ENCODE data around the gene FOXRED2. TPM values are rescaled to one million over a fixed set of nuclear protein-coding genes. Genes with fewer than 3 reads are reported as not detected.

Gene FOXRED2
- total RNA-seq, 2 experiments from 2014 or later = 1.8 to 2.3 TPM

GRCh38 chr22:36546932-36547331 is 40.1 kb upstream of the FOXRED2 start:
- Histone ChIP-seq H3K9me3 (ENCODE audit: control insufficient read depth in 1 of 2, insufficient read depth in 1 of 2, low read length in 2 of 2) (no peaks in the 10 kb centered on the region), H3K27me3 (ENCODE audit: control insufficient read depth in 1 of 2, insufficient read depth in 2 of 2, low read length in 2 of 2) (peaks cover 0 to 2% of the 10 kb centered on the region in 2 experiments), H3K4me3 (ENCODE audit: low read length) (no peak overlapping the region), H3K27ac (ENCODE audit: low read depth in 1 of 2, low read length in 2 of 2) (no peak overlapping the region), H3K4me1 (ENCODE audit: insufficient read depth, low read length) (peaks cover 7% of the 10 kb centered on the region), H3K36me3 (ENCODE audit: insufficient read depth, low read length) (no peaks in the 10 kb centered on the region)
- ChIA-PET CTCF (no interaction called here), POLR2A (interaction anchor here (1.5 kb wide), 1 partner anchor 18 kb away, joined by 3 read pairs; the partner anchor contains the start of gene EIF3D)
- TF ChIP-seq CTCF (IDR thresholded peaks at IDR 0.05) = no peak
- H3K4me1 Mint-ChIP-seq (ENCODE audit: low read depth) = no peaks in the 10 kb centered on the region
- ATAC-seq (ENCODE audit: poor library complexity) (no peak), DNase-seq (no peak)
- no peaks in the 10 kb centered on the region for H3K36me3 Mint-ChIP-seq (ENCODE audit: low read depth)
- H3K27me3 Mint-ChIP-seq = peaks cover 46% of the 10 kb centered on the region
- intact Hi-C loops (cut with DNase I, micrococcal nuclease) = loop anchor here in 1 of 2 experiments (5.0 kb wide), 1 partner anchor 310 kb away; no protein-coding TSS in a partner anchor
- no peak overlapping the region for H3K27ac Mint-ChIP-seq
- no peaks in the 10 kb centered on the region for H3K9me3 Mint-ChIP-seq
- no peak overlapping the region for H3K4me3 Mint-ChIP-seq

- H3K36me3 ChIP-seq (ENCODE audit: insufficient read depth, low read length) = no peaks in the 10 kb centered on the region
- no peaks in the 10 kb centered on the region for H3K9me3 ChIP-seq (ENCODE audit: control insufficient read depth in 1 of 2, insufficient read depth in 1 of 2, low read length in 2 of 2)
- H3K36me3 Mint-ChIP-seq (ENCODE audit: low read depth) = no peaks in the 10 kb centered on the region
- peak; percentile 61 for ATAC-seq (ENCODE audit: poor library complexity)
- ChIA-PET CTCF (no interaction called here), POLR2A (interaction anchor here (1.5 kb wide), 1 partner anchor 17 kb away, joined by 3 read pairs; the partner anchor contains the start of gene EIF3D)
- H3K27me3 Mint-ChIP-seq = peaks cover 39% of the 10 kb centered on the region
- H3K27ac Mint-ChIP-seq = no peak overlapping the region
- intact Hi-C loops (cut with DNase I, micrococcal nuclease) = loop anchor here in 1 of 2 experiments (5.0 kb wide), 1 partner anchor 311 kb away; no protein-coding TSS in a partner anchor
- no peak overlapping the region for H3K27ac ChIP-seq (ENCODE audit: low read depth in 1 of 2, low read length in 2 of 2)
- no peaks in the 10 kb centered on the region for H3K4me1 Mint-ChIP-seq (ENCODE audit: low read depth)
- peak in 7 of 14 experiments; percentile 9 to 60 (median 28) for DNase-seq
- peaks cover 0 to 2% of the 10 kb centered on the region in 2 experiments for H3K27me3 ChIP-seq (ENCODE audit: control insufficient read depth in 1 of 2, insufficient read depth in 2 of 2, low read length in 2 of 2)
- no peak for TF ChIP-seq CTCF (IDR thresholded peaks at IDR 0.05)
- no peak overlapping the region for H3K4me3 ChIP-seq (ENCODE audit: low read length)
- peaks cover 14% of the 10 kb centered on the region for H3K4me1 ChIP-seq (ENCODE audit: insufficient read depth, low read length)
- no peaks in the 10 kb centered on the region for H3K9me3 Mint-ChIP-seq
- no peak overlapping the region for H3K4me3 Mint-ChIP-seq
Measured at GRCh38 chr22:36546092-36546804, 39.4 kb upstream of the FOXRED2 start.

- no peak for ATAC-seq (ENCODE audit: poor library complexity)
- Histone ChIP-seq H3K27ac (ENCODE audit: low read depth in 1 of 2, low read length in 2 of 2) (no peak overlapping the region), H3K4me3 (ENCODE audit: low read length) (no peak overlapping the region), H3K9me3 (ENCODE audit: control insufficient read depth in 1 of 2, insufficient read depth in 1 of 2, low read length in 2 of 2) (no peaks in the 10 kb centered on the region), H3K36me3 (ENCODE audit: insufficient read depth, low read length) (no peaks in the 10 kb centered on the region), H3K27me3 (ENCODE audit: control insufficient read depth in 1 of 2, insufficient read depth in 2 of 2, low read length in 2 of 2) (no peaks in the 10 kb centered on the region), H3K4me1 (ENCODE audit: insufficient read depth, low read length) (peaks cover 14% of the 10 kb centered on the region)
- Mint-ChIP-seq H3K4me1 (ENCODE audit: low read depth) (no peaks in the 10 kb centered on the region), H3K9me3 (no peaks in the 10 kb centered on the region), H3K4me3 (no peak overlapping the region), H3K27ac (no peak overlapping the region), H3K36me3 (ENCODE audit: low read depth) (no peaks in the 10 kb centered on the region), H3K27me3 (peaks cover 23% of the 10 kb centered on the region)
- intact Hi-C loops (cut with DNase I, micrococcal nuclease) = no loop called here
- no peak for TF ChIP-seq CTCF (IDR thresholded peaks at IDR 0.05)
- ChIA-PET POLR2A (no interaction called here), CTCF (no interaction called here)
- DNase-seq = no peak
Measured at GRCh38 chr22:36544107-36544620, 37.3 kb upstream of the FOXRED2 start.
